Measurements from ENCODE around the gene PSD2.
A peak's percentile ranks its signal among the peaks of the same experiment; 100 is the strongest.

The PSD2 gene

GRCh38 chr5:139764886-139765408, 30.7 kb upstream of the PSD2 start:
- Histone ChIP-seq H3K27me3 (ENCODE audit: low read length) (no peaks in the 10 kb centered on the region), H3F3A (ENCODE audit: insufficient read depth) (no peaks in the 10 kb centered on the region), H2AFZ (ENCODE audit: low read depth, low read length, severe bottlenecking) (no peak overlapping the region), H3K79me2 (ENCODE audit: insufficient read depth, low read length) (no peaks in the 10 kb centered on the region), H3K9me3 (ENCODE audit: insufficient read depth, low read length) (no peaks in the 10 kb centered on the region), H3K4me3 (ENCODE audit: insufficient read depth, low read length, poor library complexity, severe bottlenecking) (no peak overlapping the region), H3K9ac (ENCODE audit: low read length) (0 out of 2 replicates have a peak overlapping the region, but pooled peaks have one; percentile 56), H3K36me3 (ENCODE audit: low read length) (no peaks in the 10 kb centered on the region), H3K9me2 (replicated peaks; ENCODE audit: insufficient read depth, low read length) (no peaks in the 10 kb centered on the region), H3K27ac (ENCODE audit: low read depth, low read length) (no peak overlapping the region), H3K4me2 (ENCODE audit: low read depth, low read length, poor library complexity, severe bottlenecking) (peak overlapping the region; percentile 46), H4K20me1 (ENCODE audit: low read depth, low read length) (no peaks in the 10 kb centered on the region)
- TF ChIP-seq CTCF (IDR thresholded peaks at IDR 0.05; ENCODE audit: insufficient read depth, low read length, poor library complexity, severe bottlenecking) (no peak), EZH2phosphoT487 (conservative IDR thresholded peaks at IDR 0.05; ENCODE audit: low read length) (no peak)

GRCh38 chr5:139765409-139766217, 30.0 kb upstream of the PSD2 start:
- no peaks in the 10 kb centered on the region for H4K20me1 ChIP-seq (ENCODE audit: low read depth, low read length)
- peak overlapping the region; percentile 46 for H3K4me2 ChIP-seq (ENCODE audit: low read depth, low read length, poor library complexity, severe bottlenecking)
- no peaks in the 10 kb centered on the region for H3K27me3 ChIP-seq (ENCODE audit: low read length)
- H3K79me2 ChIP-seq (ENCODE audit: insufficient read depth, low read length) = no peaks in the 10 kb centered on the region
- H3K4me3 ChIP-seq (ENCODE audit: insufficient read depth, low read length, poor library complexity, severe bottlenecking) = peak overlapping the region; percentile 54
- no peaks in the 10 kb centered on the region for H3K36me3 ChIP-seq (ENCODE audit: low read length)
- no peak overlapping the region for H2AFZ ChIP-seq (ENCODE audit: low read depth, low read length, severe bottlenecking)
- TF ChIP-seq EZH2phosphoT487 (conservative IDR thresholded peaks at IDR 0.05; ENCODE audit: low read length) = no peak
- peak; percentile 90 for TF ChIP-seq CTCF (IDR thresholded peaks at IDR 0.05; ENCODE audit: insufficient read depth, low read length, poor library complexity, severe bottlenecking)
- H3K9ac ChIP-seq (ENCODE audit: low read length) = peak overlapping the region; percentile 56
- no peaks in the 10 kb centered on the region for H3F3A ChIP-seq (ENCODE audit: insufficient read depth)
- H3K9me2 ChIP-seq (replicated peaks; ENCODE audit: insufficient read depth, low read length) = no peaks in the 10 kb centered on the region
- H3K27ac ChIP-seq (ENCODE audit: low read depth, low read length) = no peak overlapping the region
- H3K9me3 ChIP-seq (ENCODE audit: insufficient read depth, low read length) = no peaks in the 10 kb centered on the region

- Histone ChIP-seq H4K20me1 (ENCODE audit: low read depth, low read length) (no peaks in the 10 kb centered on the region), H3K4me3 (ENCODE audit: insufficient read depth, low read length, poor library complexity, severe bottlenecking) (no peak overlapping the region), H3K79me2 (ENCODE audit: insufficient read depth, low read length) (no peaks in the 10 kb centered on the region), H3K36me3 (ENCODE audit: low read length) (no peaks in the 10 kb centered on the region), H3K27ac (ENCODE audit: low read depth, low read length) (no peak overlapping the region), H3F3A (ENCODE audit: insufficient read depth) (no peaks in the 10 kb centered on the region), H2AFZ (ENCODE audit: low read depth, low read length, severe bottlenecking) (no peak overlapping the region), H3K9me3 (ENCODE audit: insufficient read depth, low read length) (no peaks in the 10 kb centered on the region), H3K9ac (ENCODE audit: low read length) (no peak overlapping the region), H3K27me3 (ENCODE audit: low read length) (no peaks in the 10 kb centered on the region), H3K9me2 (replicated peaks; ENCODE audit: insufficient read depth, low read length) (no peaks in the 10 kb centered on the region), H3K4me2 (ENCODE audit: low read depth, low read length, poor library complexity, severe bottlenecking) (no peak overlapping the region)
- TF ChIP-seq CTCF (IDR thresholded peaks at IDR 0.05; ENCODE audit: insufficient read depth, low read length, poor library complexity, severe bottlenecking) (no peak), EZH2phosphoT487 (conservative IDR thresholded peaks at IDR 0.05; ENCODE audit: low read length) (no peak)
These were observed 27.6 kb upstream of the PSD2 start for GRCh38 chr5:139767960-139768359.
